ENCODE measurements around the gene HS6ST1.

The HS6ST1 gene

GRCh38 chr2:128282246-128282975 lies 36.3 kb downstream of the HS6ST1 start:
- no peak for DNase-seq (ENCODE audit: low read depth)

DNA sequence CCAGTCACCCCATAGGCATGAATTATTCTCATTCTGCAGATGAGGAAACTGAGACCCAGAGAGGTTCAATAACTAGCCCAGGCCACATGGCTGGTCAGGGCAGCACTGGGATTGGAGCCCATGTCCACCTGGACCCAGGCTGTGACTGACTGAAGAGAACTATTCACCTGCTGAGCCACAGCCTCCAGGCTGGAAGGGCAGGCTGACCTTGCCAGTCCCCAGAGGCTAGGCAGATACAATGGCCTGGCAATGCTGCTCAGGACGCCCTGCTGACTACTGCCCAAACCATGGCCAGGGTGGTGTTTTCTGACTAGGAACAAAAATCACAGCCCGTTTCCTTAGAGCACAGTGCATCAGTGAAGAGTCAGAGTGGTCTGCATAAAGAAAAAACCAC lies 36.8 kb downstream of the HS6ST1 start:
- DNase-seq (ENCODE audit: low read depth): no peak

DNA sequence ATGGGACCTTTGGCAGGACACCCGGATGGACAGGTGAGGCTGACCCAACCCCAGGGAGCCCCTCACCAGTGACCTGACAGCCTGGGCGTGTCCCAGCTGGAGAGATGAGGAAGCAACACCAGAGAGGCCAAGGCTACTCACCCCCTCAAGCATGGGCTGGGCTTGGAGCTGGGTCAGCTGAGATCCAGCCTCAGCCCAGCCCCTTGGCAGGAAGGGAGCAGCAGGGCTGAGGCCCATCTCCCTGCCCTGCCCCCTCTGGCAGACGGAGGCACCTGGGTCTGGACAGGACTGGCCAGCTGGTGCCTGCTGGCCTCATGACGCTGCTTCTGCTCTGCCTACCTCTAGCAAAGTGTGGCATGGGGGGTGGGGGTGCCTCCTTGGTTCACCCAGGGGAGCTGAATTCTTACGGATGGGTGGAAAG lies 37.8 kb downstream of the HS6ST1 start:
- no peak for DNase-seq (ENCODE audit: low read depth)

DNA sequence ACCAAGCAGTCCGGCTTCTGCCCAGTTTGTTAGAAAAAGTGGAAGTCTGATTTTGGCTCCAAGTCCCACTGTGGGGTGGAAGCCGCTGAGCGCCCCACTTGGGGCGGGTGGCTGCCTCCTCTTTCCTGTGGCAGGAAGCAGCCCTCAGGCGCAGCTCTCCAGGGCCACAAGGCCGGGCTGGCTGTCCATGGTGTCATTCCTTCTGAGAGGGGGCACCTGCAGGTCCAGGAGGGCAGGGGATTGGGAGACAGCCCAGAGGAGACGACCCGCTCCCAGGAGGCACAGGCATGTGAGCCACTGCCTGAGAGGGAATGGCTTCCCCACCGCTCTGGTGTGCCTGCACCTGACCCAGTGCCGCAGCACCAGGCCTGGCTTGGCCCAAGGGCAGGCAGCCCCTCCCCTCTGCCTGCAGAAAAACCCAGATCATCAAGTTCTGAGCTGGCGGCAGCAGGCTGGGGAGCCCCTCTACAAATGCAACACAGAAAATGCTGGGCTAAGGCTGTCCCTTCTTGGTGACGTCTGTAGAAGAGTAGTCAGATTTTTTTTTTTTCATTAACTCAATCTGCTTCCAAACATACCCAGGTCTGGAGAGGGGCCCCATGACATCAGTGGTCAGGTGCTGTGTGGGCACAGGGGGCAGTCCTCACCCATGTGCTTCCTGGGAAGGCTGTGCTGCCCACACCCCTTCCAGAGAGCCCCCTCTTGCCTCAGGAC lies 38.4 kb downstream of the HS6ST1 start:
- DNase-seq (ENCODE audit: low read depth): no peak

DNA sequence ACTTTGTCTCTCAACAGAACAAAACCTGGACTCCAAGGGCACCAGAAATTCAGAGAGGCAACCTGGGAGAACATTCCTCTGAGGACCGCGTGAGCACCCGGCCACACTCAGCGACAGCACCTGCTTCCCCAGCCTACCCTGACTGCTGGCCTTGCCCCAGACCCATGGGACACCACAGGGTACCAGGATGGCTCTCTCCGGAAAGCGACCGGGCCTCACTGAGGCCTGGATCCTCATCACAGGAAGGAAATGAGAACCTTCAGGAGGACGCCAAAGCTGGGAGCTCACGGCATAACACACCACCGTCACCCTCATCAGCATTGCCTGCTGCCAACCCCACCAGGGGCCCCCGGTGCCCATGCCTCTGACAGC lies 38.9 kb downstream of the HS6ST1 start:
- DNase-seq (ENCODE audit: low read depth): no peak

DNA sequence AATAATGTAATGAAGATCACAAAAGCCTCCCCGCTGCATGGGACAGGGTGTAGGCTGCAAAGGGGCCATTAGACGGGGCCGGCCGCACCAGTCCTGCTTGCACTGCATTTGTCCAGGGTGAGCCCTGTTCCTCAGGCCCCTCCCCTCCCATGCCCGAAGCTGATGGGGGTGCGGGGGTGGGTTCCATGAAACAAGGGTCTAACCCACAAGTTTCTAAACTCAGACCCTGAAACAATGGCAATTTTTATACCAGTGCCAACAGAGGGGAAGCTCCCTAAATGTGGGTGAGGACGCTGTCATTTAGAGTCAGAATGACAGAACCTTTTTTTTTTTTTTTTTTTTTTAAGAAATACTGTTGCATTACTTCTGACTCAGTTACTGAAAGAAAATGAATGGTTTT lies 39.7 kb downstream of the HS6ST1 start:
- no peak for DNase-seq (ENCODE audit: low read depth)

GRCh38 chr2:128277961-128278681 lies 40.5 kb downstream of the HS6ST1 start:
- DNase-seq (ENCODE audit: low read depth): no peak

DNA sequence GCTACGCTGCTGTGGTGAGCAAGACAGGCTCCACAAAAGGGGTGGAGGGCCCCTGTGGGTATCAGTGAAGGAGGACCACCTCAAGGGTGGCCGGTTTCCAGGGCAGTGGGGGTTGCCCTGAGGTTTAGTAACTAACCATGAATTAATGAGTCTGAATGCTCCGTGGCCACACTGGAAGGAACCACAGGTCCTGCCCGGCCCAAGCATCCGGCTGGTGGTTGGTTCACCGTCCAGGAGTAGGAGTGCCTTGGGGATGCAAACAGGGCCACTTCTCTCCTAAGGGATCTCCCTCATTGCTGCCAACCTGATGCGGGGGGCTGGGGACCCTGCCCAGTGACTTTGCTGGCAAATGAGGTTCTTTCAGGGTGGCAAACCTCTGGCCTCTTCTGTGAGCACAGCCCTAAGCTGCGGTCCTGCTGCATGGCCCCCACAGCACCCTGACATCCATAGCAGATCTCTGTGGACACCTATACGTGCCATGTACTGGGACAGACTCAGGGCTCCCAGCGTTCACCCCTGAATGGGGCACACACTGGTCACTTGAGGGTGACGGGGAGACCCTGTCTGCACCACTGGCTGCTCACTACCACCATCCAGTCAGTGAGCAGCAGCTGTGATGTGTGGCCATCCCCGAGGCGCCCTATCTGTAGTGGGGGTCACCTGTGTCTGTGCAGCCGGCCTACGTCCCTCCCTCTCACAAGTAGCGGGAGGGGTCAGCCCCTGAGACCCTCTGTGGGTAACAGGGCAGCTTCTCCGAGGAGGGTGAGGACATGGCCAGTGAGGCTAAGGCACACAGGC lies 41.6 kb downstream of the HS6ST1 start:
- no peak for DNase-seq (ENCODE audit: low read depth)

GRCh38 chr2:128275498-128276045 lies 43.1 kb downstream of the HS6ST1 start:
- no peak for DNase-seq (ENCODE audit: low read depth)

DNA sequence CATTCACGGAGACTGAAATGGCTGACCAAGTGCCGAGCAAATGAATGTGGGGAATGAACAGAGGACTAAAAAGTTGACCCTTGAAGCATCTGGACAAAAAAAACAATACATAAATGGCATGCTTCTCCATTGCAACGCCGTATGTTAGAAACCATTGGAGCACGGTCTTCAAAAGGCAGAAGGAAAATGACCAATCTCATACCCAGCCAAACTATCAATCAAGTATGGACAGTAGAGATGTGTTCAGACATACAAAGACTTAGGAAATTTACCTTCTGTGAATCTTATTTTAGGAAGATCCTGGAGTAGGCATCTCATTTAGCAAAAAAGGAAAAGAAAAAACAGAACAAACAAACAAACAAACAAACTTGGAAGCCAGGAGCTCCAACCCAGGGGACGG lies 44.5 kb downstream of the HS6ST1 start:
- no peak for DNase-seq (ENCODE audit: low read depth)

DNA sequence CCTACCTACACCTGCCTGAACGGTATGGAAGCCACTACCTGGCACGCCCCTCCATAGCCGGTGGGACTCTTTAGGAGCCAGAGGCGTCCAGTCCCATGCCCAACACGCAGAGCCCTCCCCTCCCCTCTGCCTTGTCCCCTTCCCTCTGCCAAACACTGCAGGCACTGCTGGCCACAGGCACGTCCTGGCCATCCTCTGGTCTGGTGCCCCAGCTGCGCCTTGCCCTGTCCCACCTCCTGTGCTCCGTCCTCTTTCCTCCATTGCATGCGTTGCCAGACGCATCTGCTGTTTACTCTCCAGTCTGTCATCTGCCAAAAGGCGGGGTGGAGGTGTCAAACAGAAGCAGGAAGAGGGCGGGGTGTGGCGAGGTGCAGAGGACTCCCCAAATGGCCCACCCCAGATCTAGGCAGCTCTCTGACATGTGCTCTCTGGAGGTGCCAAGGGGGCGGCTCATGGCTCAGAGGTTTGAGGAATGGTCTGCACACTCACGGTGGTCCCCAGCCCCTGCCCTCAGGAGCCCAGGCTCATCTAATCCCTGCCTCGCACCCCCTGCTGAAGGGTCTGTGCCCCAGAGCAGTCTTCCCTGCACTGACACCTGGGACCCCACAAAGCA lies 45.1 kb downstream of the HS6ST1 start:
- DNase-seq (ENCODE audit: low read depth): no peak

GRCh38 chr2:128272601-128273468 lies 45.8 kb downstream of the HS6ST1 start:
- no peak for DNase-seq (ENCODE audit: low read depth)

- DNase-seq (ENCODE audit: low read depth): no peak
Measured at GRCh38 chr2:128271911-128272600, 46.6 kb downstream of the HS6ST1 start.

GRCh38 chr2:128271597-128271910 lies 47.1 kb downstream of the HS6ST1 start:
- no peak for DNase-seq (ENCODE audit: low read depth)

DNA sequence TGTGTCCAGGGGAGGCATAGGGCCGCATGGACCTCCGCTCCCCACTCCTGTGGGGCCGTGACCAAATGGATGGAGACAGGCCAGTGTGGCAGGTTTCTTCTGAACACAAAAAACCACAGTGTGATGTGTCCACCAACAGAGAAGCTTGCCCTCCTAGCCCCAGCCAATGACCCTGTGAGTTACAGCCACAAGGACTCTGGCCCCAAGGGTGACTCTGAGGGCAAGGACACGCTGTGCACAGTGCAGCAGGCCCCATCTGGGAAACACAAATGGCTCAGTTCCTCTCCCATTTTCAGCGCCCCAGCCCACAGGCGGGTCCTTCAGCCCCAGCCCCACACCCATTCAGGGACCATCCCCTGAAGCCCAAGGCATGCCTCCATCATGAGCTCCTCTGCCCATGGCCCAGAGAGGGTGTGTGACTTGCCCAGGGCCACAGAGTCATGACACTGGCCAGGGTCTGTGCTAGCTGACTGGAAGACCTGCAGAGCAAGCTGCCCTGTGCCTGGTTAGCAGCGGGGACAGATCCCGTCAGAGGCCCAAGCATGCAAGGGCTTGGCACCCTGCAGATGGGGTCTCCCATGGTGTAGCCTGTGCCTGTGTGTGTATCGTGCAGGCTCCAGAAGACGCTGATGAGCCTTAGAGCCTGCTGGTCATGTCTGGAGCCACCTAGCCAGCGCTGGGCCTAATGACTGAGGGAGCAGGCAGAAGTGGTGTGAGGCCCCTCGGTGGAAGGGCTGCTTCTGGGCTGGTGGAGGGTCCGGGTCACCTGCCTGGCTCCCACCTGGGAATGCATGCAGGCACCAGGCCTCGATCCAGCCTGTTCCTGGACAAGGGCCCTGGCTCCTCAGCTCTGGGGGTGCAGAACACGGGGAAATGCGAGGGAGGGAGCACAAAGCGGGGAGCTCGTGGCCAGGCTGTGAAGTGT lies 47.7 kb downstream of the HS6ST1 start:
- DNase-seq (ENCODE audit: low read depth): no peak

DNA sequence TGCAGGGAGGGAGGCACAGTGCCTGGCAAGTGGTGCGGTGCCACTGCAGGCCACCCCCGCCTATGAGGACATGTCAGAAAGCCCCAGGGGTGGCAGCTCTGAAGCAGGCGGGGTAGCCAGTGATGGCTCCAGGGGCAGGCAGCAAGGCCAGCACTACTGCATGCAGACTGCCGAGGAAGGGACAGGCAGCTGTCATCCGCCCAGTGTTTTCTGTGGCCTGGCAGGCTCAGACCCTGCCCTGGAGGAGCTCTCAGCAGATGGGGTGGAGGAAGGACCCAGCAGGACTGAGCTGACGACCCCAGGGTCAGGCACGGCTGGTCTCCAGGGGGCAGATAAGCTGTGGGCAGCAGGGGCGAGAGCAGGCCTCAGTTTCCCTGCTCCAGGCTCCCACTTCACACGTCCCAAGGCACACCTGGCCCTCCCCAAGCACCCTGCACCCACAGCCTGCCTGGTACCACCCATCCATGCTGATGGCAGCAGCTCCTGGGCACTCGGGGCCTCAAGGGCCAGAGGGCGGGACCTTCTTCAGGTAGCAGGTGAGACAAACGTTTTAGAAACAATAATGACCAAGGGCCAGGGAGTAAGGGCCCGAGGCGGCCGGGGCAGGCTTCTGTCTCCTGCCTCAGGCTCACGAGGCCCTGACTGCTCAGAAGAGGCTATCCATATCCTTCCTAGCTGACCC lies 48.5 kb downstream of the HS6ST1 start:
- DNase-seq (ENCODE audit: low read depth): no peak

GRCh38 chr2:128269063-128269989 lies 49.3 kb downstream of the HS6ST1 start:
- DNase-seq (ENCODE audit: low read depth): no peak

All from iris pigment epithelial cell (primary cell).